ENCODE measurements around the gene CLEC16A. TPM values are rescaled to one million over a fixed set of nuclear protein-coding genes. Genes with fewer than 3 reads are reported as not detected.

The CLEC16A gene
- polyA plus RNA-seq, 1 experiment = 11.9 TPM

GRCh38 chr16:11131706-11132105 is 187.3 kb downstream of the CLEC16A start:
- CTCF ChIA-PET = no interaction called here

GRCh38 chr16:11133344-11133943 is 189.1 kb downstream of the CLEC16A start:
- POLR2A ChIA-PET = interaction anchor here (0.7 to 3.5 kb wide), 7 partner anchors 28 to 122 kb away, joined by 3 to 19 read pairs (median 3); partner anchors contain the start of gene SOCS1
- Histone ChIP-seq H3K27ac (ENCODE audit: low read depth, low read length) (peak overlapping the region; percentile 86), H3K27me3 (ENCODE audit: control insufficient read depth, insufficient read depth, low read length) (no peaks in the 10 kb centered on the region), H3K4me3 (ENCODE audit: low read depth, low read length) (no peak overlapping the region), H3K9me3 (ENCODE audit: control insufficient read depth, insufficient read depth, low read length) (no peaks in the 10 kb centered on the region; the same call in 1 of the 2 replicates)
- CTCF ChIA-PET = interaction anchor here (0.6 to 2.0 kb wide), 13 partner anchors 20 to 223 kb away, joined by 3 to 8 read pairs (median 4); partner anchors contain the start of gene SOCS1
- no peak for TF ChIP-seq CTCF (IDR thresholded peaks at IDR 0.05; ENCODE audit: low read depth, low read length)
- peak; percentile 90 for DNase-seq (ENCODE audit: low read depth, low spot score)

More at GRCh38 chr16:11131706-11132105, 187.3 kb downstream of the CLEC16A start:
- H3K4me3 ChIP-seq (ENCODE audit: low read depth, low read length) = no peak overlapping the region
- no peaks in the 10 kb centered on the region for H3K27me3 ChIP-seq (ENCODE audit: control insufficient read depth, insufficient read depth, low read length)
- H3K9me3 ChIP-seq (ENCODE audit: control insufficient read depth, insufficient read depth, low read length) = no peaks in the 10 kb centered on the region; the same call in 1 of the 2 replicates
- POLR2A ChIA-PET = no interaction called here
- TF ChIP-seq CTCF (IDR thresholded peaks at IDR 0.05; ENCODE audit: low read depth, low read length) = no peak
- H3K27ac ChIP-seq (ENCODE audit: low read depth, low read length) = no peak overlapping the region
- no peak for DNase-seq (ENCODE audit: low read depth, low spot score)

GRCh38 chr16:11134722-11135463 is 190.5 kb downstream of the CLEC16A start:
- H3K27ac ChIP-seq (ENCODE audit: low read depth, low read length) = no peak overlapping the region
- TF ChIP-seq CTCF (IDR thresholded peaks at IDR 0.05; ENCODE audit: low read depth, low read length) = no peak

GRCh38 chr16:11135464-11135973 is 191.2 kb downstream of the CLEC16A start:
- TF ChIP-seq CTCF (IDR thresholded peaks at IDR 0.05; ENCODE audit: low read depth, low read length) = no peak
- no peak for DNase-seq (ENCODE audit: low read depth, low spot score)
- Histone ChIP-seq H3K27ac (ENCODE audit: low read depth, low read length) (no peak overlapping the region), H3K27me3 (ENCODE audit: control insufficient read depth, insufficient read depth, low read length) (no peaks in the 10 kb centered on the region), H3K4me3 (ENCODE audit: low read depth, low read length) (no peak overlapping the region), H3K9me3 (ENCODE audit: control insufficient read depth, insufficient read depth, low read length) (no peaks in the 10 kb centered on the region; the same call in 1 of the 2 replicates)
- POLR2A ChIA-PET = interaction anchor here (3.5 kb wide), 1 partner anchor 120 kb away, joined by 19 read pairs; the partner anchor contains the start of gene SOCS1
- CTCF ChIA-PET = interaction anchor here (1.2 kb wide), 1 partner anchor 15 kb away, joined by 4 read pairs; no protein-coding TSS in a partner anchor

More at GRCh38 chr16:11134722-11135463, 190.5 kb downstream of the CLEC16A start:
- CTCF ChIA-PET = interaction anchor here (1.1 to 1.8 kb wide), 6 partner anchors 14 to 172 kb away, joined by 4 to 8 read pairs (median 4); partner anchors contain the start of gene SOCS1
- H3K9me3 ChIP-seq (ENCODE audit: control insufficient read depth, insufficient read depth, low read length) = no peaks in the 10 kb centered on the region; the same call in 1 of the 2 replicates
- H3K27me3 ChIP-seq (ENCODE audit: control insufficient read depth, insufficient read depth, low read length) = no peaks in the 10 kb centered on the region
- no peak overlapping the region for H3K4me3 ChIP-seq (ENCODE audit: low read depth, low read length)
- no peak for DNase-seq (ENCODE audit: low read depth, low spot score)
- POLR2A ChIA-PET = interaction anchor here (0.7 to 3.5 kb wide), 3 partner anchors 55 to 165 kb away, joined by 3 to 19 read pairs (median 8); partner anchors contain the start of gene SOCS1
